HG02981 (cell line): ENCODE measurements around the gene PRKAR1B.

Experiments used
- ATAC-seq: cut with Tn5 transposase; IDR thresholded peaks from one replicate; pipeline ENCODE4 v1.9.1; 2021; ENCODE audit warnings: mild to moderate bottlenecking, moderate library complexity; ENCODE audit not compliant: unreplicated experiment

The PRKAR1B gene

GRCh38 chr7:576524-577277 lies 150.4 kb downstream of the PRKAR1B start:
- ATAC-seq = no peak

DNA sequence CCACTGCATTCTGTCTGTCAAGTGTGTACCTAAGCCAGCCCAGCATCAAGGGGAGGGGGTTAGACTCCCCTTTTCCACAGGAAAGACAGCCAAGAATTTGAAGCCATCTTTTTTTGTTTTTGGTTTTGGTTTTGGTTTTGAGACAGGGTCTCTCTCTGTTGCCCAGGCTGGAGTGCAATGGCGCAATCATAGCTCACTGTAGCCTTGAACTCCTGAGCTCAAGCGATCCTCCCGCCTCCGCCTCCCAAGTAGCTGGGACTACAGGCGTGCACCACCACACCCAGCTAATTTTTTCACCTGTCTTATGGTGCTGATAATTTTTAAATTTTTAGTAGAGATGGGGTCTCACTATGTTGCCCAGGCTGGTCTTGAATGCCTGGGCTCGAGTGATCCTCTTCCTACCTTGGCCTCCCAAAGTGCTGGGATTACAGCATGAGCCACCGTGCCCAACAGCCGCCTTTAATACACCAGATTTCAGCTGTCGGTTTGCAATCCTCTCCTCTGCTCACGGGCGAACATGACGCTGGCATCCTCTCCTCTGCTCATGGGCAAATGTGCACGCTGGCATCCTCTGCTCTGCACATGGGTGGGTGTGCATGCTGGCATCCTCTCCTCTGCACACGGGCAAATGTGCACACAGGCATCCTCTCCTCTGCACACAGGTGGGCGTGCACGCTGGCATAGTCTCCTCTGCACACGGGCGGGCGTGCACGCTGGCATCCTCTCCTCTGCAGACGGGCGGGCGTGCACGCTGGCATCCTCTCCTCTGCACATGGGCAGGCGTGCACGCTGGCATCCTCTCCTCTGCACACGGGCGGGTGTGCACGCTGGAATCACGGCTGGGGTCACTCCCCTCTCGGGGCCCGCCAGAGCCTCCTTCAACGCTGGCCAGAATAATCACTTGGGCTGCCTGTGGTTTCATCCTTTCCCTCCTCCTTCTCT lies 151.4 kb downstream of the PRKAR1B start:
- ATAC-seq = no peak

DNA sequence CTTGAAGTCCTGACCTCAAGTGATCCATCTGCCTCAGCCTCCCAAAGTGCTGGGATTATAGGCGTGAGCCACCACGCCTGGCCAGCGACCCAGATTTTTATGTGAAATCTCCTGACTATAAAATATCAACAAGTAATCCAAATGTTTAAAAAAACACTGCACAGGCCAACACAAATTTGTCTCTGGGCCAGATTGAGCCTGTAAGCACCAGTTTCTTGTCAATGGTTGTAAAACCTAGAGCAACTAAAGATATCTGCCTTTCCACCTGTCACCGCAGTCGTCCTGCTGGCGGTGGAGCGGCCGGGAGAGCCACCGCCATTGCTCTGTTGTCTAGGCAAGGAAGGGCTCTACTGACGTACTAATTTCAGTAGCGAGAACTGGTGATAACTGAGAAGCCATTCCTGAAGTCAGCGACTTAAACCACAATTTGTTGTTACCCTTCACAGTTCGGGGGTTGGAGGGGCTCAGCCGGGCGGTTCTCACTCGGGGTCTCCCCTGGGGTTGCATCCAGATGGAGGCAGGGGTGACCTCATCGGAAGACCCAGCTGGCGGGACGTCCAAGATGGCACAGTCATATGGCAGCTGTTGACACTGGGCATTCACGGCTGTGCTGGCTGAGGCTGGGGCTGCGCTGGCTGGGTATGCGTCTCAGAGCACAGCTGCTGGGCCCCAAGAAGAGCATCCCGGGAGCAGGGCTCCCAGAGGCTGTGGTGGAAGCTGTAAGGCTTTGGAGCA lies 152.3 kb downstream of the PRKAR1B start:
- ATAC-seq = no peak

DNA sequence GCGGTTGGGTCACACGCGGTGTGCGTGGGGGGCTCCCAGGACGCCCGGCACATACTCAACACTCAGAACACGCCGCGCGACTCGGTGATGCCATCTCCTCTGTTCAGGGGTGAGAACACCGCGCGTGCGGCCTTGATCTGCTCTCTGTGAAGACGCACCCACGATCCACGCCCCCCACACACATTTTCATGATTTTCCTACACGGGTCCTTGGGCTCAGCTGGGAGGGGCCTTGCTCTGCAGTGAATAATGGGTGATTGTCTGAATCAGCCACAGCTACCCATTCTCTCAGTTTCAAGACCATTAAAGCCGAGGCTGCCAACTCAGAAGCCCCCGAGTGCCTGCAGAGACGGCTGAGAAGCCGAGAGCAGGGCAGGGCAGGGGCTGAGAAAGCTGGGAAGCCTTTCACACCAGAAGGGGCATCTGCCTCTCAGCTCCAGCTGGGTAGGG lies 153.1 kb downstream of the PRKAR1B start:
- no peak for ATAC-seq

DNA sequence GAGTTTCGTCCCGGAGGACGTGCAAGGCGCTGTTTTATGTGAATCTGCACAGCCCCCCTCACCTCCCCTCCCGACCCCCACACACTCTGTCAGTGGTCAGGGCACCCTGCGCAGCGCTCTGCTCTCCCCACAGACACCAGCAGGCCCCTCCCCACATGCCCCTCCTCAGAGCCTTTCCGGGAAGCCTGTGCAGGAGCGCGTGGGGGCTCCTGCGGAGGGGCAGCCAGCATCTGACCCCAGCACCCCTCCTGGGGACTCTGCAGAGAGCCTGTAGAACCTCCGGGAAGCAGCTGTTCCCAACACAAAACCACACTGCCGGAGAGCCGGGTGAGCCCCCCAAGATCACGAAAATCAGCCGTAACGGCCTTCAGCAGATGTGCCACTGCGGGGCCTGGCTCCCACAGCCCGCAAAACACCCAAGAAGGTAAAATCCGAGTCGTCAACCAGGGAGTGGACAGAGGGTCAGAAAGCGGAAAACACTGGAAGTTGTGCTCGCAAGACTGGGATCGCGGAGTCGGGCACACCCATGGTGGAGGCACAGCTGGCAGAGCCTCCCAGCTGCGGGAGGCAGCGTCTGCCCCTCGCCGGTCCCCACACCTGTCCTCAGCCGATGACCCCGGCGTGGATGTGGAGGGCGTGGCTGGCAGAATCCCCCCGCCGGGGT lies 153.7 kb downstream of the PRKAR1B start:
- ATAC-seq = no peak

DNA sequence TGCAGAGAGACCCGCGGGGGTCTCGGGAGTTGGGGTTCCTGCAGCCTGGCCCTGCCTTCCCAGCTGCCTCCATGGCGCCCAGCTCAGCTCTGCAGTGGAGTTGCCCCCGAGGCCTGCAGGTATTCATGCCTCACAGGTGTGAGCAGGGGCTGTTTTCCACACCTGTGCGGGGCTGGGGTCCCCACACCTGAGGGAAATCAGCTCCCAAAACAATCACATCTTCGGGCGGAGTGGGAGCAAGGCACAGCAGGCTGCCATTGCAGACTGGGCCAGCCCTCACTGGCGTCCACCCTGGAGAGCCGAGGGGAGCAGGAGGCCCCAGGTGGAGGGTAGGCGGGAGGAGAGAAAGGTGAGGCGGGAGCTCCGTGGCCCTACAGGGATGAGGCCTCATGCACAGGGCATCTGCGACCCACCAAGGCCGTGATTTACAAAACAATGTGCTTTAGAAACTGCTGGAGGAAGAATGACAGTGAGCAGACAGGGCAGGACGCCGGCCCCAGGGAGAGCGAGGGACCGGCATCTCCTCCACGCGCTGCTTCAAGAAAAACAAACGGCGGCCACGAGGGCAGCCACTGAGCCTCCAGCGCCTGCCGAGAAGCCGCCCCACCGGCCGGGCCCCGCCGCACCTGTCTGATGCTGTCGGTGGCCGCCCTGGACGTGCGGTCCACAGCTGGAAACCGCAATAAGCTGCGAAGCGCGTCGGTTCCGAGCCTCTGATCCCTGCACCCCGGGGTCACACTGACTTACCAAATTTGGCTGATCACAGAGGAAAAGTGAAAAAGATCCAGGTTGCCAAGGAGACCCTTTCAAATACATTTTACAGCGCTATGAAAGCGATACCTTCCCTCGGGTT lies 154.4 kb downstream of the PRKAR1B start:
- ATAC-seq = no peak

DNA sequence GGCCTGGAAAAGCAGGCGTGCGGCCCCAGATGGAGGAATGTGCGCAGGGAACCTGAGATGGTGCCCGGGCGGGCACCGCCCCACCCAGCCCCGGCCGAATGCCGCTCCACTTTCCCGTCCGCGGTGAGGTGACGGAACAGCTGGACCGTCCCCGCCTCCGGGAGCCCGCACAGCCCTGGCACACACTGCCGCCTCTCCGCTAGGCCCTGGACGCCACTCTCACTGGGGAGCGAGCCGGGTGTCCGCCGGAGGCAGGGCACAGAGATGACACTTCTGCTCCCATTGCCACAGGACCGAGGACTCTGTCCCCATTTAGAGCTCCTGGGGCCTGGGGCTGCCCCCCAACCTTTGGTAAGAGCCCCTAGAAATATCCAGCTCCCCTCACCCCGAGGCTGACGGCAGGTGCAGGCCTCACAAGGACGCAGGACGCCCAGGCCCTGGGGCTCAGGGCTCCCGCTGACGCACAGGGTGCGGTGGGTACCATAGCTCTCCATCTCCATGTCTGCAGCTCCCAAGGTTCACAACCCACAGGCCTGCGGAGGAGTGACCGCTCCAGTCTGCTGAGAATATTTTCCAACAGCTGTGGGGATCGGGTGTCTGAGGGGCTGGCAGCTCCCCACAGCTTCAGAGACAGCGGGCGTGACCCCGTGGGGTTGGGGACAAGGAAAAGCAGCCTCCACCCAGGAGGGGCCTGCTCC lies 155.2 kb downstream of the PRKAR1B start:
- ATAC-seq = no peak

DNA sequence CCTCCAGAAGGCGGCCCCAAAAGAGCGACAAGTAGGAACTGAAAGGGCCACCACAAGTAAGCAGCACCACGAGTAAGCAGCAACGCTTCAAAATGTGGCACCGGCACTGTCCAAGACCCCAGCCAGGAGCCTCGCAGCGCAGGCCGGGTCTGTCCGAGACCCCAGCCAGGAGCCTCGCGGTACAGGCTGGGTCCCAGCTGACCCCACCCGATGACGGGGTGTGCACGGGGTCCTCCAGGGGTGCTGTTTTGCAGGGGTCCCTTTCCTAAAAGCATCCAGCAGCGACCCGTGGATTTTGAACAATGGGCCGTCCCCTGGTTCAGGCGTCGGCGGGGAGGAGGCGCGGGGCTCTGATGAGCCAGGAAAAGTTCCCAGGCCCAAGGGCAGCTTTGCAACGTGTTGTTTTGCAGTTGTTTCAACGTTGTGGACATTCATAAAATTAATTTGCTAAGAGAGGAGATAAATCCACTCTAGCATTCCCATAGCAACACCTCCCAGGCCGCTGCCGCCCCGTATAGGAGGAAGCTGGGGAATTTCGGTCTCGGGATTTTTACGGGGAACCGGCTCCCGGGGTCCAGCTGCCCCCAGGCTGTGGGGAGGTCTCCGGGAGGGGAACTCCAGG lies 155.9 kb downstream of the PRKAR1B start:
- ATAC-seq = no peak

DNA sequence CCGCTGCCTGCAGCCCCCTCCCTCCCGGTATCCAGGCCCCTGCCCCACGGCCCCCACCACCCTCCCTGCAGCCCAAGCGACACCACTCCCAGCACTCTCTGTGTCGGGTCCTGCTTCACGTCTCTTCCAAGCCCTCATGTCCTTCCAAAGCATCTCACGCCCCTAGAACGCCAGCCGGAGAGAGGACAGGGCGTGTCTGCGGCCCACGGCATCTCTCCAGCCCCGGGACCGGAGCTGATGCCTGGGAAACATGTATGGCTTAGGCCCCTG lies 156.3 kb downstream of the PRKAR1B start:
- ATAC-seq = no peak

- ATAC-seq = no peak
These were observed 156.9 kb downstream of the PRKAR1B start for GRCh38 chr7:569996-570800.

DNA sequence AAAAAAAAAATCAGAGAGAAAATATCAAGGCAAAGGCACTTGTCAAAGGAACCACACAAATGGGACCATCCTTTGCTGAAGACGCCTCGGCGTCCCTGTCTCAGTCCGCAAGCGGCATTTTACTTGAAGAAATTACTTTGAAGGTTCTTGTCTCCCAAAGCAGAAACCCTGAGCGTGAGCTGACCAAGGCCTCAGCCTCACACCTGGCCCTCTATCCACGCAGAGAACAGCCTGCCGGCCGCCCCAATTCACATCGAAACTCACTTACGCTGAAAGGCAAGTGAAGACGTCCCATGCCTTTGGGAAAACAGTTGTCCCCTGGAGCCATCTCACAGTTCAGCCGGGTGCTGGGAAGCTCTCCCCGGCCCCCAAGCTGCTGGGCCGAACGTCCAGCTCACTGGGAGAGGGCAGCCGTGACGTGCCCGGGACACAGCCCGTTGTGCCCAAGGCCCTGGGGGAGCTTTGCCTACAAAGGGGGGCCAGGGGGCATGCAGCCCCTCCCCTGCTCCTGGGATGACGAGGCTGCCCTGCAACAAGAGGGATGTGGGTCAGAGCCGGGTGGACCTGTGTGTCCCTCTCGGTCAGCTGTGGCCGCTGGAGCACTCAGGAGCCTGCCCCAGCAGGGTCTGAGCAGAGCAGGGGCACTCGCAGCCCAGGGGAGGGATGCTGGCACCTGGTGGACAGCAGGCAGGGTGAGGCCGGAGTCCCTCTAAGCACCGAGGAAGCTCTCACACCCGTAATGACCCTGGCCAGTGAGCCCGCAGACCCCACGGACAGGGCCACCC lies 157.8 kb downstream of the PRKAR1B start:
- ATAC-seq = no peak

- ATAC-seq = no peak
These were observed 158.8 kb downstream of the PRKAR1B start for GRCh38 chr7:568031-568951.

DNA sequence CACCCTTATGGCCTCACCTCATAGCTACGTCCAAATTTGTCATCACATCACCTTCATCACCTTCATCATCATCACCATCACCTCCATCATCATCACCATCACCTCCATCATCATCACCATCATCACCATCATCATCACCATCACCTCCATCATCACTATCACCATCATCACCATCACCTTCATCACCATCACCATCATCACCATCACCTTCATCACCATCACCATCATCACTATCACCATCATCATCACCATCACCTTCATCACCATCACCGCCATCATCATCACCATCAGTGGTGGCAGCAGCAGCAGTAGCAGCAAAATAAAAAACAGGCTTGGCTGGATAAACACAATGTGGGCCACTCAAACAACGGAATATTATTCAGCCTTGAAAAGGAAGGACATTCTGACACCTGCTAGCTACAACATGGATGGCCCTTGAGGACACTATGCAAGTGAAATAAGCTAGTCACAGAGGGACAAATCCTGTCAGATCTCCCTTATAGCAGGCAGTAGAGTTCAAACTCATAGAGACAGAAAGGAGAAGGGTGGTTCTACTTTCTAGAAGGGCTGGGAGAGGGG lies 159.7 kb downstream of the PRKAR1B start:
- ATAC-seq = no peak

DNA sequence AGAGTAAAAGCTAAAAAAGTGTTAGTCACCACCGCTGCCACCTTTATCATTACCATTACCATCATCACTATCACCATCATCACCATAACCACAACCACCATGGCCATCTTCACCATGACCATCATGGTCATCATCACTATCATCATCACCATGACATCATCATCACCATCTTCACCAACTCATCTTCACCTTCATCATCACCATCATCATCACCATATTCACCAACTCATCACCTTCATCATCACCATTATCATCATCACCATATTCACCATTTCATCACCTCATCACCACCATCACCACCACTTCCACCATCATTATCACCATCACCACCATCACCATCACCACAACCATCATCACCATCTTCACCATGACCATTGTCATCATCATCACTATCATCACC lies 161.0 kb downstream of the PRKAR1B start:
- ATAC-seq = no peak

DNA sequence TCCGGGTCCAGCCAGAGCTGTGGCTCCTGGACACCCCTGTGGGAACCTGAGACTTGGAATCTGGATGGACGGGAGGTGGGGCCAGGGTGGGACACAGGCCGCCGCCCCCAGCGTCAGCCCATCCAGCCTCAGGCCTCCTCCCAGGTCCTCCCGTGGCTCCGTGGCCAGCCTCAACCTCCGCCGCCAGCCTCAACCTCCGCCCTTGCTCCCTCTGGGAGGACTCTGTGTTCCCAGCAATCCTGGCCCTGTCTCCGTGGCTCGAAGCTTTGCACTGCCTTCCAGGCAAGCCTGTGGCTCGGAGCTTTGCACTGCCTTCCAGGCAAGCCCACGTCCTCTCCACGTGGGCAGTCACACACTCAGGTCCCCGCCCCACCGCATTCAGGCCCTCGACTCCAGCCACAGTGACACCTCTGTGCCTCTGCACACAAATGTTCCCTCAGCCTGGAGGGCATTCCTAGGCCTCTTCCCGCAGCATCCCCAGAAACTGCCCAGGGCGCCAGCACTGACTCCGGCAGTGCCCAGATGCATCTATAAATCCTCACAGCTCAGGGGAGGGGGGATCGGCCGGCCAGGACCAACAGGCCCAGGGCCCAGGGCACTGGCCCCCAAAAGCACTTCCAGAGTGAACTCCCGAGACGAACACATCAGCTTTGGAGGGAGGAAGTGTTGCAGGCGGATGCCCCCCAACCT lies 162.8 kb downstream of the PRKAR1B start:
- no peak for ATAC-seq
